ENCODE measurements around the gene NAT8L.

Gene NAT8L

GRCh38 chr4:2076908-2077536, 17.9 kb downstream of the NAT8L start:
- no peak for DNase-seq

GRCh38 chr4:2077537-2078460, 18.7 kb downstream of the NAT8L start:
- DNase-seq = no peak

- DNase-seq = no peak
Measured at GRCh38 chr4:2078584-2078983, 19.5 kb downstream of the NAT8L start.

GRCh38 chr4:2079006-2079405, 19.9 kb downstream of the NAT8L start:
- no peak for DNase-seq

GRCh38 chr4:2079926-2080325, 20.8 kb downstream of the NAT8L start:
- no peak for DNase-seq

- no peak for DNase-seq
Measured at GRCh38 chr4:2080429-2081300, 21.5 kb downstream of the NAT8L start.

GRCh38 chr4:2081540-2081939, 22.4 kb downstream of the NAT8L start:
- DNase-seq = no peak

- no peak for DNase-seq
Measured at GRCh38 chr4:2082118-2082517, 23.0 kb downstream of the NAT8L start.

DNA sequence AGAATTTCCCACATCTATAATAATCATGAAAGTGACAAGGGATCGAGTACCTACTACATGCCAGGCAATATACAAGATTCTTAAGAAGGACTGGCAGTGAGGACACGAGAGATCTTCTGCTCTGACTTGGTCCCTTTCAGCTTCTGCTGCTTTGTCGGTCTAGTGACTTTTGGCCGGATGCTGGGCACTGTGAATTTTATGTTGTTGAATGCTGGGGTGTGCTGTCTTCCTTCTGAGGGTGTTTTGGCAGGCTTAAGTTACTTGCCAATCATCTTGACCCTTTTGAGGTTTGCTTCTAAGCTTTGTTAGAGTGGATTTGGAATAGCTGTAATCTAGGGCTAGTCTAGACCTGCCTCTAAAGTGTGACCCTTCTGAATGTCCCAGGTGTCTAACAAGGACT, 23.5 kb downstream of the NAT8L start:
- DNase-seq = no peak

- no peak for DNase-seq
Measured at GRCh38 chr4:2083116-2083825, 24.1 kb downstream of the NAT8L start.

DNA sequence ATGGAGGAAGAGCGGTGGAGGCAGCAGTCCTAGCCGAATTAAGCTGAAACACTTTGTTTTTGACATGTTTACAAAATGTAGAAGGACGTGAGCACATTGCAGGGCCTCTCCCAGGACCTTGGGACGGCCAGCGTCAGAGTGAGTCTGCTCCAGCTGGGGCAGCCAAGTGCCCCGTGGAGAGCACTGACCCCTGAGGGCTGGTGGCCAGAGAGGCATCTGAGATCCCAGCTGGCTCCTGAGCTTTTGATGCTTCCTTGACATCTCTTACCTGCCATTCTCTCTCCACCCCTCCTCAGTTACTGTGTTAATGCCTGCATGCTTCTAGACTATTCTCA, 24.7 kb downstream of the NAT8L start:
- DNase-seq = no peak

- DNase-seq = no peak
Measured at GRCh38 chr4:2084316-2084715, 25.2 kb downstream of the NAT8L start.

DNA sequence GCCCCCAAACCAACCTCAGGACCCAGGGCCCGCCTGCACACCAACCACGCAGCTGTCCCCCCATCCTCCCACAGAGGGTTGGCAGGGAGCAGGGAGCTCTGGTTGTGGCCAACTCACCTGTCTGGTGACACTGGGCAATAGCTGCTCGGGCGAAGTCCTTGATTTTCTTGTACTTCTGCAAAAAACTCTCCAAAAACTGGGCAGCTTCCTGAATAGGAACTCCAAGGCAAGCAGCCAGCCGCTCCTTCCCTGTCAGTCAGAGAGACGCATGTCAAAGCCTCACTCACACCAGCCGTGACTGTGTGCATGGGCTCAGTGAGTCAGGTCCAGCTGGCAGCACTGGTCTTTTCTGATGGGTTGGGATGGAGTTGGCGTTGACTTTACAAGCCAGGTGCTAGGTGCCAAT, 26.4 kb downstream of the NAT8L start:
- no peak for DNase-seq

DNA sequence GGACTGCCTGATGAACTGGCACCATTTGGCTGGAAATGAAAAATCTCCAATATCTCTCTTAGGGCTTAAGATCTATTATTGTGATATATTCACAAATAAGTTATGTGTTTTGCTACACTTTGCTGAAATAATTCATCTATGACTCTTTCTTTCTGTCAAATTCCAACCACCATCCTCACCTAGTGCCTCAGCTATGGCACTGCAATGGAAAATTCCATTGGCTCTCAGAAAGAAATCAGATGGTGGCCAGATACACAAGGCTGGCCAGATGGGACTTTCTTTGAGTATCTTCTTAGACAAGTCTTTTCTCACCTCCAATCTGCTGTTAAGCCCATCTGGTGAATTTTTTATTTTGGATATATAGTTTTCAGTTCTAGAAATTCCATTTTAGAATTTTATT, 28.0 kb downstream of the NAT8L start:
- DNase-seq = no peak

GRCh38 chr4:2089222-2089621, 30.1 kb downstream of the NAT8L start:
- DNase-seq = no peak

- DNase-seq = no peak
Measured at GRCh38 chr4:2090642-2091041, 31.5 kb downstream of the NAT8L start.

DNA sequence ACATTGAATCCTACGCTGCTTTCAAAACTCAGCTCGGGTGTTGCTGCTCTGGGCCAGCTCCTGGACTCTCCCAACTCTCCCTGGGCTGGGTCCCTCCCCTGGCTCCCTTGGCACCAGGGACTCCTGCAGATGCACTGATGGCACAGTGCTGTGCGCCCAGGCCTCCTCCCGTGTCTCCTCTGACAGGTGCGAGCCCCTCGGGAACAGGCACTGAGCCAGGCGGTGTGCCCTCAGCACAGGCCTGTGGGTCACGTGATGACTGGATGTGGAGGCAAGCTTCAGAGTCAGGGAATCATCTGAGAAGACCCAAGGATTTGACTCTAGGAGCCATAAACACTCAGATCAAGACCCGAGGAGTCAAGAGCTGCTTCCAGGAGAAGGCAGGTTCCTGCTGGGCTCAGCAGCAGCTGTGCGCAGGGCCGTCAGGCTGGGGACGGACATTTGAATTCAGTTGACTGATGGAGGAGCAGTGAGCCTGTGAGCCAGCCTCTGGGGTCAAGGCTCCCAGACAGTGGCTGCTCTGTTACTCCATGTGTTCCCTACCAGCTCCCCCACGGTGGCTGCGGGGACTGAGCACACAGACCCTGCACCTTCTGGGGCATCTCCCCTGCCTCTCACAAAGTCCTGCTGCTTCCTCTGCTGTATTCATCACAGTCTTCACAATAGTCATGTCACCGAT, 33.0 kb downstream of the NAT8L start:
- no peak for DNase-seq

DNA sequence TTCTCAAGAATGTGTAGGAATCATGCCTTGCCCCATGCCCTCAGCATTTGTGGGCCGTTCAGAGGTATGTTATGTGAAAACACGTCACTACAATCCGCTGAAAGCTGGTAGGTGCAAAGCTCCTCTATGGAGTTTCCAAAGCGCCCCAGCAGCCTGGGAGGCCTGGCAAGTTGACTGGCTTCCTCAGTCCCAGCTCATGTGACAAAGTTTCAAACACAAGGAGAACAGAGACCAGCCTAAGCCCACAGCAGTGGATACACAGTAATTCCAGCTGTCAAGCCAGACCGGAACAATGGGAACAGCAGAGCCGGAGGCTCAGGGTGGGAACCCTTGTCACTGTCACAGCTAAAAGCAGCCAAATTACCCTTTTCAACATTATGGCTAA, 33.5 kb downstream of the NAT8L start:
- DNase-seq = no peak

DNA sequence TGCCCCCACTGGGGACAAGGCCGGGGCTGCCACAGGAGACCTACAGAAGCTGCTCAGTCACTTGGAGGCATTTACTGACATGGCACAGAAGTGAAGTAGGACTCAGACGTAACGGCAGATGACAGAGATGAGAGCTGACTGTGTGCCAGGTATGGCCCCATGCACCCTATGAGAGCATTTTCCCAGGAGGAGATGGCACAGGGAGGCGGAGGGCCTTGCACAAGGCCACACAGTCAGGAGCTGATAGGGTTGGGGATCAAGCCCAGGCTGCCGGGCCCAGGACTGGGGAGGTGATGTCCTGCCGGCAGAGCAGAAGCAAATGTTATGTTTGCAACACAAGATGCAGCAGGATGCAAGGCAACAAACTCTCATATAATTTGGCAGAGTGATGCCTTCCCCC, 34.1 kb downstream of the NAT8L start:
- DNase-seq = no peak

GRCh38 chr4:2094545-2094944, 35.4 kb downstream of the NAT8L start:
- no peak for DNase-seq

DNA sequence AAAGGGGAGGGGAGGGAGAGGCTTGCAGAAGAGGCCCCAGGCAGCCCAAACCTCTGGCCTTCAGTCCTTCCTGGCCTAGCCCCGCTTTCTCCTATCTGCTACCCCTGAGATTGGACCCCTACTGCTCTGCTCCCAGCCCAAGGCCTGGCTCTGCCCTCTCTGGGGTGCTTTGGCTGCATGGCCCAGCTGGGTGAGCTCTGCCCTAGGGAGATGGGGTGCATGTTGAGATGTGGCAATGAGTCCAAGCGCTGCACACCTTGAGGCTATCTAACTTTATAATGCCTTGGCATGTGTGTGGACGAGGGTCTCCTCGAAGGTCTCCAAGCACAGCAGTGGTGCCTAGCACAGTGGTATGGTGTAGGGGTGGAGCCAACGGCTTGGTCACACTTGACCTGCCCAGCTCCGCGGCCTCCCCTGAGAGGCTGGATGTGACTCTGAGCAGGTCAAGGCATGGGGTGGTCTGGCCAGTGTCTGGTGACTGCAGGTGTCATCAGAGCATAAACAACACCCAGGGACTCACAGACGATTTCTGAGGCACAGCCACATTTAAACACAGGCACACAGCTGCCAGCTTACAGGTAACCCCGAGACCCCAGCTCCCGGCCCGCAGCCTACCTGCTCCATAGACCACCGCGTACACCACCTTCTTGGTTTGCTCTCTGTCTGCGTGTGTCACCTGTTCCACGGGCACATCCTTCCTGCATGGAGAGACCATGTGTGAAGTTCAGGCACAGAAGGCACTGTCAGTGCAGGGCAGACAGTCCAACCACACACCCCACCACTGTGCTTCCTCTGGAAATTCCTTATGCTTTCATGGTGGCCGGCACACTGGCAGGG, 36.3 kb downstream of the NAT8L start:
- no peak for DNase-seq

Measured in KG1 (cell line).